ENCODE measurements around the gene CD46.

GRCh38 chr1:207750631-207751305 lies 1.1 kb upstream of the CD46 start:
- TF ChIP-seq TAF1 (IDR thresholded peaks at IDR 0.05; ENCODE audit: borderline replicate concordance, insufficient read depth, low read length) (no peak), REST (IDR thresholded peaks at IDR 0.05; ENCODE audit: insufficient read depth in 1 of 2, low read depth in 2 of 2, low read length in 2 of 2) (no peak), POLR2AphosphoS5 (IDR thresholded peaks at IDR 0.05; ENCODE audit: low read depth, low read length) (no peak), FOXP2 (optimal IDR thresholded peaks at IDR 0.05; ENCODE audit: borderline replicate concordance, extremely low read depth, extremely low read length, insufficient read depth) (no peak)
